Smooth muscle cell (in vitro differentiated cells): Measurements from ENCODE around the gene RNF39. TPM values are rescaled to one million over a fixed set of nuclear protein-coding genes. Genes with fewer than 3 reads are reported as not detected.

ENCODE experiments used
- DNase-seq: peaks from one replicate; lab custom pipeline; 2025; ENCODE audit not compliant: unreplicated experiment; lab: John Stamatoyannopoulos, UW
- H2AFZ ChIP-seq: fragments of 200-600 bp; sonication (generic); 2 replicates; pipeline ENCODE4 v1.6.0; 2016; ENCODE audit warnings: antibody characterized with exemption, low read depth, mild to moderate bottlenecking
- H3F3A ChIP-seq: fragments of 200-600 bp; sonication (generic); 2 replicates; pipeline ENCODE4 v1.6.0; 2017; ENCODE audit warnings: antibody characterized with exemption, low read depth
- H3K27ac ChIP-seq: fragments of 200-600 bp; sonication (generic); 2 replicates; pipeline ENCODE4 v1.5.1; 2016; ENCODE audit warnings: low read depth, mild to moderate bottlenecking
- H3K27me3 ChIP-seq: fragments of 200-600 bp; sonication (generic); 2 replicates; pipeline ENCODE4 v1.6.1; 2016; ENCODE audit warnings: low read depth, mild to moderate bottlenecking
- H3K36me3 ChIP-seq: fragments of 200-600 bp; sonication (generic); 2 replicates; pipeline ENCODE4 v1.5.1; 2016; ENCODE audit warnings: low read depth
- H3K4me1 ChIP-seq: fragments of 200-600 bp; sonication (generic); 2 replicates; pipeline ENCODE4 v1.5.1; 2016; ENCODE audit warnings: low read depth
- H3K4me2 ChIP-seq: fragments of 200-600 bp; sonication (generic); 2 replicates; pipeline ENCODE4 v1.6.0; 2016; ENCODE audit warnings: mild to moderate bottlenecking
- H3K4me3 ChIP-seq: fragments of 200-600 bp; sonication (generic); 2 replicates; pipeline ENCODE4 v1.5.1; 2016; ENCODE audit warnings: mild to moderate bottlenecking
- H3K79me2 ChIP-seq: fragments of 200-600 bp; sonication (generic); 2 replicates; pipeline ENCODE4 v1.6.0; 2016; ENCODE audit warnings: low read depth, mild to moderate bottlenecking
- H3K9ac ChIP-seq: fragments of 200-600 bp; sonication (generic); 2 replicates; pipeline ENCODE4 v1.6.0; 2016; ENCODE audit warnings: low read depth
- H3K9me3 ChIP-seq: fragments of 200-600 bp; sonication (generic); replicated peaks from 2 replicates; pipeline ENCODE4 v1.5.1; 2016; ENCODE audit warnings: low read depth
- H4K20me1 ChIP-seq: fragments of 200-600 bp; sonication (generic); 2 replicates; pipeline ENCODE4 v1.6.0; 2016; ENCODE audit warnings: low read depth
- CTCF ChIP-seq: fragments of 200-600 bp; sonication (generic); IDR thresholded peaks from 2 replicates; pipeline ENCODE4 v1.5.1; 2017; ENCODE audit warnings: borderline replicate concordance, mild to moderate bottlenecking, antibody characterized with exemption; ENCODE audit not compliant: insufficient read depth, poor library complexity, severe bottlenecking
- WGBS: methylation state at CpG from one replicate; pipeline ENCODE4 v1.1.7; 2016; ENCODE audit warnings: low lambda C conversion rate; 5-methylcytosine and 5-hydroxymethylcytosine counted together
- polyA plus RNA-seq: library from polyadenylated mRNA; unstranded; fragments of >200 nt; fragmentation: Nextera tagmentation; extraction: Ambion mirVana; gene quantifications from 2 replicates; pipeline ENCODE4 v1.2.1, GENCODE V29; 2016
- total RNA-seq: library from RNA; depleted of rRNA; stranded (reverse); fragments of >200 nt; gene quantifications from 2 replicates; pipeline ENCODE4 v1.2.3, GENCODE V29; 2014

The RNF39 gene
- total and polyA plus RNA-seq, 2 experiments from 2014 or later: 0.70 to 0.90 TPM

GRCh38 chr6:30112402-30112994 is 36.9 kb upstream of the RNF39 start:
- 86% methylated on average over 10 of the region's 10 CpGs for WGBS

GRCh38 chr6:30111266-30111856 is 35.8 kb upstream of the RNF39 start:
- H3K36me3 ChIP-seq: no peaks in the 10 kb centered on the region
- no peaks in the 10 kb centered on the region for H3K9me3 ChIP-seq
- no peak overlapping the region for H3K27ac ChIP-seq
- DNase-seq: no peak
- no peak overlapping the region for H2AFZ ChIP-seq
- H3K79me2 ChIP-seq: no peaks in the 10 kb centered on the region
- no peaks in the 10 kb centered on the region for H3K4me1 ChIP-seq
- TF ChIP-seq CTCF: no peak
- H3K9ac ChIP-seq: no peak overlapping the region
- 85% methylated on average over 27 of the region's 27 CpGs for WGBS
- H3K4me3 ChIP-seq: no peak overlapping the region
- peaks cover 85% of the 10 kb centered on the region for H3K27me3 ChIP-seq
- H4K20me1 ChIP-seq: no peaks in the 10 kb centered on the region
- H3F3A ChIP-seq: no peaks in the 10 kb centered on the region
- no peak overlapping the region for H3K4me2 ChIP-seq

More at GRCh38 chr6:30112402-30112994, 36.9 kb upstream of the RNF39 start:
- Histone ChIP-seq H2AFZ (no peak overlapping the region), H3K9me3 (no peaks in the 10 kb centered on the region), H3K4me3 (no peak overlapping the region), H3K4me2 (no peak overlapping the region), H3K9ac (no peak overlapping the region), H3F3A (no peaks in the 10 kb centered on the region), H3K27ac (no peak overlapping the region), H3K4me1 (no peaks in the 10 kb centered on the region), H4K20me1 (no peaks in the 10 kb centered on the region), H3K27me3 (peaks cover 82% of the 10 kb centered on the region), H3K79me2 (no peaks in the 10 kb centered on the region), H3K36me3 (no peaks in the 10 kb centered on the region)
- TF ChIP-seq CTCF: no peak
- DNase-seq: no peak

GRCh38 chr6:30104661-30105060 is 29.1 kb upstream of the RNF39 start:
- Histone ChIP-seq H2AFZ (no peak overlapping the region), H3K4me2 (no peak overlapping the region), H3K9me3 (no peaks in the 10 kb centered on the region), H3K9ac (no peak overlapping the region), H3K4me3 (no peak overlapping the region), H3K4me1 (peaks cover 17% of the 10 kb centered on the region), H4K20me1 (no peaks in the 10 kb centered on the region), H3K79me2 (no peaks in the 10 kb centered on the region), H3K27me3 (peaks cover 71% of the 10 kb centered on the region), H3K36me3 (no peaks in the 10 kb centered on the region), H3F3A (no peaks in the 10 kb centered on the region), H3K27ac (no peak overlapping the region)
- no peak for TF ChIP-seq CTCF
- 74% methylated on average over 2 of the region's 2 CpGs for WGBS
- no peak for DNase-seq

- Histone ChIP-seq H3K4me3 (peak overlapping the region; percentile 51), H3K36me3 (no peaks in the 10 kb centered on the region), H3K9ac (no peak overlapping the region), H3K4me2 (peak overlapping the region; percentile 85), H3K9me3 (no peaks in the 10 kb centered on the region), H3K79me2 (no peaks in the 10 kb centered on the region), H3K27me3 (peaks cover 73% of the 10 kb centered on the region), H4K20me1 (no peaks in the 10 kb centered on the region), H3K4me1 (peaks cover 17% of the 10 kb centered on the region), H2AFZ (peak overlapping the region; percentile 84), H3F3A (no peaks in the 10 kb centered on the region), H3K27ac (no peak overlapping the region)
- WGBS: 48% methylated on average over 3 of the region's 3 CpGs
- no peak for DNase-seq
- no peak for TF ChIP-seq CTCF
Measured at GRCh38 chr6:30103872-30104179, 28.3 kb upstream of the RNF39 start.
